ENCODE measurements around the gene TARS3. TPM values are rescaled to one million over a fixed set of nuclear protein-coding genes. Genes with fewer than 3 reads are reported as not detected.
A peak's percentile ranks its signal among the peaks of the same experiment; 100 is the strongest.
"Not testable (repeated sequence)": the region's sequence is repeated elsewhere in the genome, so short reads cannot be mapped to it uniquely, and the experiment has no call there.

The TARS3 gene
- 10 to 100 TPM in 1 of 4 donors, 1 to 10 TPM in 3; 2.9 to 16.6 (median 7.8) TPM for total RNA-seq

DNA sequence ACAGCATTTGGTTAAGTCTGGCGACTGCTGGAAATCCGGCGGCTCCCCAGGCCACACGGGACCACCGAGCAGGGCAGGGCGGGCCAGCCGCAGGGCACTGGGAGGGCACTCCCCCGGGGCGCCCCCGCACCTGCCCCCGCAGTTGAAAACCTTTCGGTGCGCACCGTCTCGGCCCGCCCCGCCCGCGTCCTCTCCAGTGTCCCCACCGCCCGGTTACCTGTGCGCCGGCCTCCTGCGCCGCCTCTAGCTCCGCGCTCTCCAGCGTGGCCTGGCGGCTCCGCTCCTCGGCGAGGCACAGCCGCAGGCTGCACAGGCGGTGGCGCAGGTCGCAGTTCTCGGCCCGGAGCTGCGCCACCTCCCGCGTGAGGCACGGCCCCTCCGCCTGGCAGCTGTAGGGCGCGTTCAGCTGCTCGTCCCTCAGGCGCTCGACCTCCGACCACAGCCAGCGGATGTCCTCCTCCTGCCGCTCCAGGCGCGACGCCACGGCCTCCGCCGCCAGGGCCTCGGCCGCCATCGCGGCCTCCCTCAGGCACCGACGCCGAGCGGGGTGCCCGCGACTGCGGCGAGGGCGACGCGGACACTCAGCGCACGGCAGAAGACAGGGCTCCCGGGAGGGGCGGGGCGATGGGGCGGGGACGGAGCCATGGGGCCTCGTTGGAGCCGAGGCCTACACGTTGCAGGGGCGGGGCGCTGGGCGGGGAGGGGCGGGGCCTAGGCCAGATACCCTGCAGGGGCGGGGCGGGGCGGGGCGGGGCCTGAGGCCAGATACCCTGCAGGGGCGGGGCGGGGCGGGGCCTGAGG lies at the start of gene TARS3:
TARS3 (minus strand) TSS at position 600 of the 801 bp plus-strand sequence; CDS start at position 514, 86 bp downstream.
- H3K27ac ChIP-seq = peak within 1 kb of the TSS; percentile 87 to 97 (median 95)
- H3K4me1 ChIP-seq = peaks cover 6 to 30% (median 7%) of the 10 kb centered on the region in 3 donors
- H3K4me3 ChIP-seq = peak within 1 kb of the TSS; percentile 67 to 89 (median 84)
- intact Hi-C loops (cut with DNase I) = no loop called here
- H3K27me3 ChIP-seq = no peaks in the 10 kb centered on the region
- WGBS, 2 donors = 2 to 3% methylated on average over 16 to 21 of the region's 93 CpGs
- peaks cover 0 to 32% (median 14%) of the 10 kb centered on the region in 3 donors for H3K36me3 ChIP-seq
- H3K9me3 ChIP-seq = no peaks in the 10 kb centered on the region
- TF ChIP-seq, protein P1, sequence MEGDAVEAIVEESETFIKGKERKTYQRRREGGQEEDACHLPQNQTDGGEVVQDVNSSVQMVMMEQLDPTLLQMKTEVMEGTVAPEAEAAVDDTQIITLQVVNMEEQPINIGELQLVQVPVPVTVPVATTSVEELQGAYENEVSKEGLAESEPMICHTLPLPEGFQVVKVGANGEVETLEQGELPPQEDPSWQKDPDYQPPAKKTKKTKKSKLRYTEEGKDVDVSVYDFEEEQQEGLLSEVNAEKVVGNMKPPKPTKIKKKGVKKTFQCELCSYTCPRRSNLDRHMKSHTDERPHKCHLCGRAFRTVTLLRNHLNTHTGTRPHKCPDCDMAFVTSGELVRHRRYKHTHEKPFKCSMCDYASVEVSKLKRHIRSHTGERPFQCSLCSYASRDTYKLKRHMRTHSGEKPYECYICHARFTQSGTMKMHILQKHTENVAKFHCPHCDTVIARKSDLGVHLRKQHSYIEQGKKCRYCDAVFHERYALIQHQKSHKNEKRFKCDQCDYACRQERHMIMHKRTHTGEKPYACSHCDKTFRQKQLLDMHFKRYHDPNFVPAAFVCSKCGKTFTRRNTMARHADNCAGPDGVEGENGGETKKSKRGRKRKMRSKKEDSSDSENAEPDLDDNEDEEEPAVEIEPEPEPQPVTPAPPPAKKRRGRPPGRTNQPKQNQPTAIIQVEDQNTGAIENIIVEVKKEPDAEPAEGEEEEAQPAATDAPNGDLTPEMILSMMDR (IDR thresholded peaks at IDR 0.05) = peak in 2 of 6 experiments; percentile 28 to 32
- peak in 2 of 4 donors; percentile 92 to 97 for TF ChIP-seq POLR2A (IDR thresholded peaks at IDR 0.05)
- DNase-seq = peak; percentile 54

DNA sequence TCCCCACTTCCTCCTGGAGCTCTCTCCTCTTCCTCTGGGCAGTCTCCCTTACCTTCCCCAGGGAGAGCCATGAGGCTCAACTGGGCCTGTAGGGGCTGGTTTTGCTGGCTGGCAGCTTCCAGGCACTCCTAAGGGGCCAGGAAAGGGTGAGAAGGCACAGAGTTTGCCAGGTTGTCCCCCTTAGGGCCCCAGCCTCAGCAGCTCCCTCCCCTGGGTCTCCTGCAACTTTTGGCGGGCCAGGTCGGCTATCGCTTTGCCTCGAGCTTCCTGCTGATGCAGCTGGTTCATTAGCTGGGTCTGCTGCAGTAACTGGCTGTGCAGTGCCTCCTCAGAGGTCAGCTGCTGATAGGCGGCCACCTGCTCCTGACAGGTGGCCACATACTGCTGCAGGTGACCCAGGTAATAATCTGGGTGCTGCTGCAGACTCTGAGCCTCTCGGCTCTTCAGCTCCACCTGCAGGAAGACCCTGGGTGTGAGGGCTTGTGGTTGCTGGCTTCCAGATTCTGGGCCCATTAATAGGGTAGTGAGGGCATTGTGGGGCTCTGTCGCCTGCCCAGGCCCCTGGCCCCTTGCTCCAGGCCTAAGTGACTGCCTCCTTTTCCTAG lies 49.3 kb upstream of the TARS3 start:
- Histone ChIP-seq H3K36me3 (no peaks in the 10 kb centered on the region), H3K9me3 (no peaks in the 10 kb centered on the region), H3K27me3 (no peaks in the 10 kb centered on the region), H3K27ac (no peak overlapping the region), H3K4me3 (no peak overlapping the region), H3K4me1 (no peaks in the 10 kb centered on the region)
- intact Hi-C loops (cut with DNase I) = no loop called here
- DNase-seq = no peak
- TF ChIP-seq, protein P1 (IDR thresholded peaks at IDR 0.05) = peak in 1 of 6 experiments; percentile 15
- no peak for TF ChIP-seq POLR2A (IDR thresholded peaks at IDR 0.05)
- WGBS, 2 donors = 42 to 74% methylated on average over 5 to 6 of the region's 7 CpGs

DNA sequence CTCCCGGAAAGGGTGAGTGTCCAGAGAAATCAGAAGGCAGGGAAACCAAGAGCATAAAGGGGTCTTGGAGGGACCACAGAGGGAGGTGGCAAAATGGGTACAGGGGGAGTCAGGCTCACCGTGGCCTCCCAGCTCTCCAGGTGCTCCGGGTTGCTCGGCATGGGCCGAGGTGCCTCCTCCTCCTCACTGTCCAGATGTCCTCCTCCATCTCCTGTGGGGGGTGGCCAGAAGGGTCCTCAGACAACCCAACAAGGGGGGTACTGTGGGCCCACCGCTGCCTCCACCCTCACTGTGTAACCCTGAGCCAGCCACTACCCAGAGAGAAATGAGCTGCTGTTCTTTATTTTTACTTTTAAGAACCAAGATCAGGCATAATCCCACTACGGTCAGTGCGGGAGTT lies 48.6 kb upstream of the TARS3 start:
- WGBS, 2 donors = 88 to 93% methylated on average over 3 to 7 of the region's 8 CpGs
- Histone ChIP-seq H3K27me3 (no peaks in the 10 kb centered on the region), H3K9me3 (no peaks in the 10 kb centered on the region), H3K4me1 (no peaks in the 10 kb centered on the region), H3K27ac (no peak overlapping the region), H3K4me3 (no peak overlapping the region), H3K36me3 (no peaks in the 10 kb centered on the region)
- intact Hi-C loops (cut with DNase I) = no loop called here
- no peak for DNase-seq
- TF ChIP-seq, protein P1 (IDR thresholded peaks at IDR 0.05) = no peak
- TF ChIP-seq POLR2A (IDR thresholded peaks at IDR 0.05) = no peak

DNA sequence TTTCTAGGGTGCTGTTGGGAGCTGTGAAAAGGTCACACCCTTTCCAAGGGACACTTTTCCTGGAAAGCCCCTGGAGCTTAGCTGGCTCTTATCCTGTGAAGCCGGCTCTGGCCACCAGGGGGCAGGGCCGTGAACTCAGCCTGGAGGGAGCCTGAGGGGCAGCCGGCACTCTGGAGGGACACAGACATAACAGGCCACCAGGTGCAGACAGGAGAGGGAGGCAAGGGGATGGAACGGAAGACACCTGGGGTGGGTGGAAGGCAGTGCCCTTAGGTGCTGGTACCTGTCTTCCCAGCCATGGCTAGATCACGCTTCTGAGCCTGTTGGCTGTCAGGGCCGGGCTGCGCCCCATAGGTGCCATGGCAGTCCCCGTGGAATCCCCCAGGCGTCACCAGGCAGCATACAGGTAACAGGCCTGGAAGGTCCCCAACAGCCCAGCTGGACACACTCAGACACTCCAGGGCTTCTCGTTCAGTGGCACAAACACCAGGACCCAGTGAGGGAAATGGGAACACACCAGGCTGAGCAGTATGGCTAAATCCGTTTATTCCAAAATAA lies 42.9 kb upstream of the TARS3 start:
- H3K4me1 ChIP-seq; H3K27me3 ChIP-seq; DNase-seq; H3K4me3 ChIP-seq; H3K9me3 ChIP-seq; intact Hi-C loops (cut with DNase I); H3K27ac ChIP-seq; H3K36me3 ChIP-seq: not testable (repeated sequence)
- TF ChIP-seq, protein P1 (IDR thresholded peaks at IDR 0.05) = peak in 1 of 6 experiments; percentile 17
- WGBS, 2 donors = 77 to 100% methylated on average over 2 to 4 of the region's 11 CpGs
